SK-N-SH treated with all-trans-retinoic acid at 6 μM for 48 hours (cell line): ENCODE data around the gene DLGAP5.

ENCODE experiments used
- ATAC-seq: fragments of 200-7000 bp; cut with Tn5 transposase; 3 replicates; pipeline ENCODE4 v1.9.1; 2020; ENCODE audit warnings: mild to moderate bottlenecking, moderate library complexity
- ARNTL ChIP-seq: fragments of 450-650 bp; formaldehyde crosslinking; IDR thresholded peaks from 2 replicates; pipeline ENCODE4 v1.5.0; 2020; ENCODE audit warnings: low read depth, mild to moderate bottlenecking, moderate library complexity, borderline replicate concordance
- CREB5 ChIP-seq: fragments of 250-450 bp; sonication (Bioruptor Pico); IDR thresholded peaks from 2 replicates; pipeline ENCODE4 v1.5.1; 2020; ENCODE audit warnings: low read depth, mild to moderate bottlenecking, moderate library complexity
- CSDC2 ChIP-seq: fragments of 250-450 bp; sonication (Bioruptor Pico); IDR thresholded peaks from 2 replicates; pipeline ENCODE4 v1.5.0; 2020; ENCODE audit warnings: mild to moderate bottlenecking, moderate library complexity
- ESRRG ChIP-seq: fragments of 250-450 bp; sonication (Bioruptor Pico); IDR thresholded peaks from 2 replicates; pipeline ENCODE4 v1.6.1; 2021; ENCODE audit warnings: mild to moderate bottlenecking
- GLIS3 ChIP-seq: fragments of 250-450 bp; sonication (Bioruptor Pico); IDR thresholded peaks from 2 replicates; pipeline ENCODE4 v1.5.0; 2020; ENCODE audit warnings: mild to moderate bottlenecking, moderate library complexity
- ISL1 ChIP-seq: fragments of 250-450 bp; sonication (Bioruptor Pico); IDR thresholded peaks from 2 replicates; pipeline ENCODE4 v2.1.2; 2022; ENCODE audit warnings: mild to moderate bottlenecking, moderate library complexity
- OSR1 ChIP-seq: fragments of 250-450 bp; sonication (Bioruptor Pico); IDR thresholded peaks from 2 replicates; pipeline ENCODE4 v1.8.0; 2022; ENCODE audit warnings: moderate library complexity, mild to moderate bottlenecking, inconsistent platforms
- PATZ1 ChIP-seq: fragments of 250-450 bp; sonication (Bioruptor Pico); IDR thresholded peaks from 2 replicates; pipeline ENCODE4 v1.8.0; 2020; ENCODE audit warnings: mild to moderate bottlenecking, moderate library complexity, borderline replicate concordance
- POU6F1 ChIP-seq: fragments of 250-450 bp; sonication (Bioruptor Pico); IDR thresholded peaks from 2 replicates; pipeline ENCODE4 v1.8.0; 2021; ENCODE audit warnings: low read depth, mild to moderate bottlenecking, moderate library complexity, borderline replicate concordance
- PPARA ChIP-seq: fragments of 250-450 bp; sonication (Bioruptor Pico); IDR thresholded peaks from 2 replicates; pipeline ENCODE4 v1.5.0; 2020; ENCODE audit warnings: mild to moderate bottlenecking, borderline replicate concordance
- RARB ChIP-seq: fragments of 250-450 bp; sonication (Bioruptor Pico); IDR thresholded peaks from 2 replicates; pipeline ENCODE4 v1.8.0; 2021; ENCODE audit warnings: mild to moderate bottlenecking, moderate library complexity
- SNAI2 ChIP-seq: fragments of 250-450 bp; sonication (Bioruptor Pico); IDR thresholded peaks from 2 replicates; pipeline ENCODE4 v1.5.0; 2020; ENCODE audit warnings: mild to moderate bottlenecking, moderate library complexity
- TCF4 ChIP-seq: fragments of 250-450 bp; sonication (Bioruptor Pico); IDR thresholded peaks from 2 replicates; pipeline ENCODE4 v1.8.0; 2021; ENCODE audit warnings: mild to moderate bottlenecking, moderate library complexity, borderline replicate concordance
- TOX ChIP-seq: fragments of 250-450 bp; sonication (Bioruptor Pico); IDR thresholded peaks from 2 replicates; pipeline ENCODE4 v1.8.0; 2021; ENCODE audit warnings: mild to moderate bottlenecking, moderate library complexity, borderline replicate concordance
- TSHZ2 ChIP-seq: fragments of 250-450 bp; sonication (Bioruptor Pico); IDR thresholded peaks from 2 replicates; pipeline ENCODE4 v1.5.0; 2020; ENCODE audit warnings: mild to moderate bottlenecking, moderate library complexity
- ZFP3 ChIP-seq: fragments of 250-450 bp; sonication (Bioruptor Pico); IDR thresholded peaks from 2 replicates; pipeline ENCODE4 v1.5.0; 2020; ENCODE audit warnings: mild to moderate bottlenecking, moderate library complexity
- ZNF565 ChIP-seq: fragments of 450-650 bp; formaldehyde crosslinking; conservative IDR thresholded peaks from 2 replicates; pipeline ENCODE4 v1.5.0; 2020; ENCODE audit warnings: low read depth, mild to moderate bottlenecking, moderate library complexity
- ZNF8 ChIP-seq: fragments of 450-650 bp; formaldehyde crosslinking; IDR thresholded peaks from 2 replicates; pipeline ENCODE4 v1.5.0; 2020; ENCODE audit warnings: mild to moderate bottlenecking, moderate library complexity

Gene DLGAP5

DNA sequence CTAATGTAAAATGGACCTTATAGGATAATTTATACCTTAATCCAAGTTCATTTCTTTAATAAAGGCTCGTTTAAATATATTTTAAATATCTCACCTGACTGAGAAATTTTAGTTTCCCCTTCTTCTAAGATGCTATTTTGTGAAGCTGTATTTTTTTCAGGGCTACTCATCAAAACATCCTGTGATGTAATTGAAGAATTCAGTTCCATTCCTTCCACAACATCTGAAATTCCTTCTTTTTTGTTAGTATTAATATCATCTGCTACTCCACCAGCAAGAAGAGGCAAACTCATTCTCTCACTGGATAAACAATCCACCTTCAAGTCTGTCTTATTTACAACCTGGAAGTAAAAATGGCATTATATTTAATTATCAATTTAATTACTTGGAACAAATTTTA is 39.8 kb downstream of the DLGAP5 start:
- ATAC-seq = no peak
- no peak for TF ChIP-seq PATZ1
- no peak for TF ChIP-seq OSR1 (CRISPR knock-in tag)
- TF ChIP-seq TSHZ2 (CRISPR knock-in tag) = no peak
- TF ChIP-seq ESRRG (CRISPR knock-in tag) = no peak
- no peak for TF ChIP-seq ZNF565 (CRISPR knock-in tag)
- no peak for TF ChIP-seq TCF4 (CRISPR knock-in tag)

DNA sequence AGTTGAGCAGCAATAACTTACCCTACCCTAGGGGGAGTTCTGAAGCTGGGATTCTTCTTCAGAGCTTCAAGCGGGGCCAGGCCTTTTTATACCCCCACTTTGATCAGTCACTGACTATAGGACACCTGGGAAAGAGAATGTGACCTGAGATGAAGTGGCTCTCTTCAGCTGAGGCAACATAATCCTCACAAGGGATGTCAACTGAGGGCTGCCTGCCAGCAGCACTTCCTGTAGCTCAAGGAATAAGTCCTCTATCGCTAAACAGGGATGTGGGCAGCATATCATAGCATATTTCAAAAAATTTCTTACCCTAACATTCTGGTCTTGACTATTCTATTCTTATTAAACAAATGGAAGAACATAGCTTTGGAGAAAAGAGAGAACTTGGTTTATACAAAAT is 45.0 kb downstream of the DLGAP5 start:
- TF ChIP-seq GLIS3 (no peak), ARNTL (CRISPR knock-in tag) (no peak), TSHZ2 (CRISPR knock-in tag) (no peak), RARB (CRISPR knock-in tag) (no peak), ZFP3 (CRISPR knock-in tag) (no peak), PATZ1 (no peak), TOX (no peak)
- ATAC-seq = no peak

DNA sequence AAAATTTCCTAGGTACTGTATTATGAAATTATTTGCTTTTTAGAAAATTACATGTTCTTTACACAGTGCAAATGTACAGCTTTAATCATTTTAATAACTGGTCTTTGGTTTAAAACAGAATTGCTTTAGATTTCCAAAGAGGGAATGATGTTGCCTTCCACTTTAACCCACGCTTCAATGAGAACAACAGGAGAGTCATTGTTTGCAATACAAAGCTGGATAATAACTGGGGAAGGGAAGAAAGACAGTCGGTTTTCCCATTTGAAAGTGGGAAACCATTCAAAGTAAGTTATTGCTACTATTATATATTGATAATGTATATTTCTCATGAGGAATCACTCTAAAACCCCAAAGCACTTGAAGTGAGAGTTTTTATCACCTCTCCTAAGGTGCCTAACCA is 48.9 kb downstream of the DLGAP5 start:
- no peak for ATAC-seq

More for the DNA sequence above, 48.9 kb downstream of the DLGAP5 start:
- TF ChIP-seq TOX (no peak), ZNF8 (CRISPR knock-in tag) (no peak), SNAI2 (CRISPR knock-in tag) (no peak), CSDC2 (CRISPR knock-in tag) (no peak), GLIS3 (no peak), POU6F1 (CRISPR knock-in tag) (no peak), ISL1 (CRISPR knock-in tag) (no peak), PPARA (CRISPR knock-in tag) (no peak), CREB5 (CRISPR knock-in tag) (no peak)
